Measurements from ENCODE around the gene NCK2.

The NCK2 gene

GRCh38 chr2:105793196-105793975, 48.7 kb downstream of the NCK2 start:
- DNase-seq (ENCODE audit: low spot score): no peak

GRCh38 chr2:105794926-105795574, 50.3 kb downstream of the NCK2 start:
- DNase-seq (ENCODE audit: low spot score): no peak

- no peak for DNase-seq (ENCODE audit: low spot score)
Measured at GRCh38 chr2:105795575-105795934, 50.8 kb downstream of the NCK2 start.

- DNase-seq (ENCODE audit: low spot score): no peak
Measured at GRCh38 chr2:105796131-105796638, 51.5 kb downstream of the NCK2 start.

GRCh38 chr2:105796791-105797190, 52.1 kb downstream of the NCK2 start:
- no peak for DNase-seq (ENCODE audit: low spot score)

GRCh38 chr2:105797298-105797819, 52.6 kb downstream of the NCK2 start:
- DNase-seq (ENCODE audit: low spot score): no peak

- no peak for DNase-seq (ENCODE audit: low spot score)
Measured at GRCh38 chr2:105798595-105798994, 53.9 kb downstream of the NCK2 start.

GRCh38 chr2:105800036-105800713, 55.5 kb downstream of the NCK2 start:
- DNase-seq (ENCODE audit: low spot score): no peak

GRCh38 chr2:105800953-105801635, 56.4 kb downstream of the NCK2 start:
- DNase-seq (ENCODE audit: low spot score): no peak

- DNase-seq (ENCODE audit: low spot score): no peak
Measured at GRCh38 chr2:105801961-105802360, 57.2 kb downstream of the NCK2 start.

GRCh38 chr2:105802587-105802986, 57.9 kb downstream of the NCK2 start:
- DNase-seq (ENCODE audit: low spot score): no peak

GRCh38 chr2:105803337-105803736, 58.6 kb downstream of the NCK2 start:
- DNase-seq (ENCODE audit: low spot score): no peak

GRCh38 chr2:105803773-105804172, 59.1 kb downstream of the NCK2 start:
- DNase-seq (ENCODE audit: low spot score): no peak

GRCh38 chr2:105804266-105804665, 59.6 kb downstream of the NCK2 start:
- no peak for DNase-seq (ENCODE audit: low spot score)

GRCh38 chr2:105806996-105807395, 62.3 kb downstream of the NCK2 start:
- no peak for DNase-seq (ENCODE audit: low spot score)

GRCh38 chr2:105808423-105809096, 63.8 kb downstream of the NCK2 start:
- no peak for DNase-seq (ENCODE audit: low spot score)

- no peak for DNase-seq (ENCODE audit: low spot score)
Measured at GRCh38 chr2:105809097-105809473, 64.4 kb downstream of the NCK2 start.

GRCh38 chr2:105809723-105810122, 65.0 kb downstream of the NCK2 start:
- no peak for DNase-seq (ENCODE audit: low spot score)

GRCh38 chr2:105812180-105813044, 67.7 kb downstream of the NCK2 start:
- DNase-seq (ENCODE audit: low spot score): no peak

- no peak for DNase-seq (ENCODE audit: low spot score)
Measured at GRCh38 chr2:105813045-105813315, 68.3 kb downstream of the NCK2 start.

- DNase-seq (ENCODE audit: low spot score): no peak
Measured at GRCh38 chr2:105813405-105813804, 68.7 kb downstream of the NCK2 start.

Data from ecto neural progenitor cell (in vitro differentiated cells).